Thyroid gland (tissue), 4 donors: Measurements from ENCODE around the gene NISCH. TPM values are rescaled to one million over a fixed set of nuclear protein-coding genes. Genes with fewer than 3 reads are reported as not detected.

Source experiments
- DNase-seq, 2 donors: peaks; one replicate each; pipeline ENCODE4 v3.0.0-alpha.2; 2019
- H3K27ac ChIP-seq, 3 donors: fragments of 200-600 bp; sonication (generic); 1 replicate in 2 of 3; 2 replicates in 1 of 3; pipeline ENCODE4 v1.5.1; 2016 to 2019; ENCODE audit warnings: mild to moderate bottlenecking in 1 of 3, moderate library complexity in 1 of 3
- H3K27me3 ChIP-seq: fragments of 200-600 bp; sonication (generic); one replicate; pipeline ENCODE4 v1.5.1; 2019
- H3K36me3 ChIP-seq, 2 donors: fragments of 200-600 bp; sonication (generic); one replicate each; pipeline ENCODE4 v1.5.1; 2016 to 2019
- H3K4me1 ChIP-seq, 2 donors: fragments of 200-600 bp; sonication (generic); one replicate each; pipeline ENCODE4 v1.5.1; 2017 to 2019
- H3K4me3 ChIP-seq, 3 donors: fragments of 200-600 bp; sonication (generic); replicated peaks in 1 of 3; 1 replicate in 2 of 3; 2 replicates in 1 of 3; pipeline ENCODE4 v1.5.1; 2016; ENCODE audit warnings: mild to moderate bottlenecking in 1 of 3
- H3K9me3 ChIP-seq: fragments of 200-600 bp; sonication (generic); one replicate; pipeline ENCODE4 v1.5.1; 2017
- POLR2A ChIP-seq, 2 donors: fragments of 450-650 bp; IDR thresholded peaks; one replicate each; pipeline ENCODE4 v1.6.1; 2017; ENCODE audit warnings: antibody characterized with exemption in 2 of 2, mild to moderate bottlenecking in 2 of 2, moderate library complexity in 1 of 2
- WGBS, 2 donors: methylation state at CpG; one replicate each; pipeline ENCODE4 v1.1.5; 2017; 5-methylcytosine and 5-hydroxymethylcytosine counted together
- intact Hi-C: fragments of 100-400 bp; cut with DNase I; formaldehyde crosslinking; loops from one replicate; pipeline ENCODE4 v1.15.1; 2023
- total RNA-seq, 4 donors: library from RNA; depleted of rRNA; stranded (reverse); fragments of >200 nt; gene quantifications; one replicate each; pipeline ENCODE4 v1.2.3, GENCODE V29; 2016
- TF ChIP-seq, protein P1 (sequence below), 6 experiments: fragments of 200-600 bp in 3 of 6; fragments of 450-650 bp in 3 of 6; sonication (generic) in 3 of 6; IDR thresholded peaks; one replicate each; pipeline ENCODE4 v1.5.1; 2016 to 2019; ENCODE audit warnings: antibody characterized with exemption in 6 of 6, mild to moderate bottlenecking in 2 of 6, inconsistent platforms in 1 of 6, moderate library complexity in 1 of 6

NISCH gene
- total RNA-seq, 4 donors from 2014 or later: 71.8 to 88.2 (median 86.2) TPM

DNA sequence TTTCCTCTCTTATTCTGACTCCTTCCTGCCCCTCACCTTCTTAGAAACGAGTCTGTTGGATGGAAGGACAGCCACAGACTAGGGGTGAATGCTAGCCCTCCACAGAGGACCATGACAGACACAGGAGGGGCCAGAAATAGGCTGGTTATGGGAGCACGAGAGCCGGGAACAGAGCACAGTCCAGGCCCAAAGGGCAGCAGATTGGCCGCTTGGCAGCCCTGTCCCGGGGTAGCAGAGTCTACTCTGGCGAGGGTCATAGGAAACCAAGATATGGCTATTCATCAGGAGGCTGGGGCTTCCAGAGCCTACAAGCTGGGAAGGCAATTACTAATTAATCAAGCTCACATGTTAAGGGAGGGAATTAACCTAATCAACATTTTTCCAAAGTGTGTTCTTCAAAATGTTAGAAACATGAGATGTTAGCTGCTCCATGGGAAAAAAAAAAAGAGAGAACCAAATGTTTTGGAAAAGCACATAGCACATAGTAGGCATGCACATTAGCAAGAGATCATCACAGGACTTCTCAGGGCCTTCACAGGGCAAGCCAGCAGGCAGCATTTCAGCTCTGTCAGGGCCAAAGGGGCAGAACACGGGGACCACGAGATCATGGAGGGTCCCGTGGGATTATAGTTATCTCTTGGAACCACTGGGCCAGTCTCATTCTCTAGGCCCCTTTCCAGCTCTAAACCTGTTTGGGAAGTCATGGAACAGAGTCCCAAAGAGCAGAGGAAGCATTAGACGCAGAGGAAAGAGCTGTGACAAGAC, 23.8 kb upstream of the NISCH start:
- DNase-seq: no peak
- no peak overlapping the region for H3K27ac ChIP-seq
- intact Hi-C loops: loop anchor here (2.0 kb wide), 1 partner anchor 15 kb away; no protein-coding TSS in a partner anchor

DNA sequence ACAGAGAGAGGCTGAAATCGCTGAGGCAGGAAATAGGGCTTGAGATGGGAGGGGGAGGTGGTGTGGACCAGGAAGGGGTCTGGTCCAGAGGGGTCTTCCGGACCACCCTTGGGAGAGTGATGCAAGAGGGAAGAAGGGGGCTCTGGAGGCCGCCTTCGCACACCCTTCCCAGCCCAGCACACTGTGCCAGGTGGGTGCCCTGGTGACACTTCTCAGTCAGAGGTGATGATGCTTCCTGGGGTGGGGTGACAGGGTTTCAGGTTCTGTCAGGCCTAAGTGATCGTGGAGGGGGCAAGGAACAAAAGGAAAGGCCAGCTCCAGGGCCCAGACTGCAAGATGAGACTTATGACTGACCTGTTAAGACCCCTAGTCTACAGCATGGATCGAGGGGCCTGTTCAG, 23.2 kb upstream of the NISCH start:
- TF ChIP-seq, protein P1, sequence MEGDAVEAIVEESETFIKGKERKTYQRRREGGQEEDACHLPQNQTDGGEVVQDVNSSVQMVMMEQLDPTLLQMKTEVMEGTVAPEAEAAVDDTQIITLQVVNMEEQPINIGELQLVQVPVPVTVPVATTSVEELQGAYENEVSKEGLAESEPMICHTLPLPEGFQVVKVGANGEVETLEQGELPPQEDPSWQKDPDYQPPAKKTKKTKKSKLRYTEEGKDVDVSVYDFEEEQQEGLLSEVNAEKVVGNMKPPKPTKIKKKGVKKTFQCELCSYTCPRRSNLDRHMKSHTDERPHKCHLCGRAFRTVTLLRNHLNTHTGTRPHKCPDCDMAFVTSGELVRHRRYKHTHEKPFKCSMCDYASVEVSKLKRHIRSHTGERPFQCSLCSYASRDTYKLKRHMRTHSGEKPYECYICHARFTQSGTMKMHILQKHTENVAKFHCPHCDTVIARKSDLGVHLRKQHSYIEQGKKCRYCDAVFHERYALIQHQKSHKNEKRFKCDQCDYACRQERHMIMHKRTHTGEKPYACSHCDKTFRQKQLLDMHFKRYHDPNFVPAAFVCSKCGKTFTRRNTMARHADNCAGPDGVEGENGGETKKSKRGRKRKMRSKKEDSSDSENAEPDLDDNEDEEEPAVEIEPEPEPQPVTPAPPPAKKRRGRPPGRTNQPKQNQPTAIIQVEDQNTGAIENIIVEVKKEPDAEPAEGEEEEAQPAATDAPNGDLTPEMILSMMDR (IDR thresholded peaks at IDR 0.05): no peak
- TF ChIP-seq POLR2A (IDR thresholded peaks at IDR 0.05): no peak
- intact Hi-C loops: no loop called here
- Histone ChIP-seq H3K36me3 (no peaks in the 10 kb centered on the region), H3K9me3 (no peaks in the 10 kb centered on the region), H3K27me3 (no peaks in the 10 kb centered on the region), H3K27ac (peak overlapping the region in 2 of 3 donors; percentile 10 to 27), H3K4me3 (no peak overlapping the region), H3K4me1 (peaks cover 7 to 23% of the 10 kb centered on the region in 2 donors)
- 79 to 83% methylated on average over 5 to 6 of the region's 6 CpGs for WGBS, 2 donors
- no peak for DNase-seq

More for the DNA sequence above, 23.8 kb upstream of the NISCH start:
- TF ChIP-seq POLR2A (IDR thresholded peaks at IDR 0.05): no peak
- TF ChIP-seq, protein P1 (IDR thresholded peaks at IDR 0.05): no peak
- Histone ChIP-seq H3K27me3 (no peaks in the 10 kb centered on the region), H3K4me1 (peaks cover 7 to 23% of the 10 kb centered on the region in 2 donors), H3K36me3 (no peaks in the 10 kb centered on the region), H3K4me3 (no peak overlapping the region), H3K9me3 (no peaks in the 10 kb centered on the region)
- WGBS, 2 donors: 71 to 76% methylated on average over 10 of the region's 10 CpGs

DNA sequence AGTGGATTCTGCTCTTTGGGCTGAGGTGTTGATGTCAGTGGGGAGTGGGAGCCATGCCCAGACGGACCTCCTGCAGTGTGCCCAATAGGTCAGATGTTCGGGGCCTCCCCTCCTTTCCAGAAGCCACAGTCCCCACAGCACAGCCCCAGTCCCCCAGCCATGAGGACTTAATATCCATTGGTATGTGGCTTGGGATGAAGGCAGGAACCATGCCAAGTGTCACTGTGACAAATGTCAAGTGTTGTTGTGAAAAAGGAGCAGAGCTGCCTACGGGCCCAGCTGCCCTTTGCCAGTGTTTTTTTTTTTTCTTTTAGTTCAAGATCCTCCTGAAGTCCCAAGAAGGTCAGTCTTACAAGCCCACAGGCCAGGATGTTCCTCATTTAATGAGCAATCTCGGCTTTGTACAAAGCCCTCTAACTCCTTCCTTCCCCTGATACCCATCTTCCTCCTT, 22.7 kb upstream of the NISCH start:
- intact Hi-C loops: no loop called here
- DNase-seq: peak; percentile 62 to 72
- 47 to 62% methylated on average over 4 of the region's 4 CpGs for WGBS, 2 donors

DNA sequence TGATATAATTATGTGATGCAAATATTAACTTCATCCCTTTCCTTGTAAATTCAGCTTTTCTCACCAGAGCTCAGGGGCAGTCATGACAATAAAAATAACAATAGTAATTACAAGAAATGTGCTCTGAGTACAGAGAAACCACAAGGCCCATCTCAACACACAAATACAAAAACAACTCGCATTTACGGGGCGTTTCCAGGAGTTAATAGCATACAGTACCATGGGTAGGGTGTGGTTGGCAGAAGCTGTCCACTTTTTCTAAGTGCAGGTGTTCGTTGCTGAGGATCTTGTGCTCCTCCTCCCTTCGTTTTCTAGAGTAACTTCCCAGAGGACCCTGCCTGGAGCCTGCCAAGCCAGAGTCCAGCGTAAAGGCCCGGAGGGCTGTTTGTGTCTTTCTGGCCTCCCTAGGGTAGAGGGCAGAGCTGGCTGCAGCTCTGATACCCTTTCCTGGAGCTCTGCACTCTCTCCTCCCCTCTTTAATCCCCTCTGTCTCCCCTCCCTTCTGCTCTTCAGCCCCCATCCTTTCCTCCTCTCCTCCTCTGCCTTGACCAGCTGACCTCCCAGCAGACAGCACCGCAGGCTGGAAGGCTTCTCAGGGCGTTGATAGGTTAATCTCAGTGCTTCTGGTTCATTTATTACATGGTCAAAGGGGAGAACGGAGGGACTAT, 21.9 kb upstream of the NISCH start:
- DNase-seq: no peak
- Histone ChIP-seq H3K9me3 (no peaks in the 10 kb centered on the region), H3K27me3 (no peaks in the 10 kb centered on the region), H3K27ac (peak overlapping the region in 1 of 3 donors; percentile 11), H3K4me1 (peaks cover 7 to 23% of the 10 kb centered on the region in 2 donors), H3K36me3 (no peaks in the 10 kb centered on the region), H3K4me3 (no peak overlapping the region)
- intact Hi-C loops: no loop called here
- WGBS, 2 donors: 74 to 77% methylated on average over 10 of the region's 10 CpGs
- TF ChIP-seq, protein P1 (IDR thresholded peaks at IDR 0.05): no peak
- TF ChIP-seq POLR2A (IDR thresholded peaks at IDR 0.05): no peak

More for the DNA sequence above, 22.7 kb upstream of the NISCH start:
- Histone ChIP-seq H3K27ac (peak overlapping the region; percentile 10 to 27 (median 11)), H3K36me3 (no peaks in the 10 kb centered on the region), H3K4me3 (no peak overlapping the region), H3K4me1 (peaks cover 7 to 23% of the 10 kb centered on the region in 2 donors), H3K9me3 (no peaks in the 10 kb centered on the region), H3K27me3 (no peaks in the 10 kb centered on the region)
- TF ChIP-seq POLR2A (IDR thresholded peaks at IDR 0.05): no peak
- TF ChIP-seq, protein P1 (IDR thresholded peaks at IDR 0.05): no peak
